Breast epithelium (tissue), 4 donors: ENCODE data around the gene KCMF1. TPM values are rescaled to one million over a fixed set of nuclear protein-coding genes. Genes with fewer than 3 reads are reported as not detected.
A peak's percentile ranks its signal among the peaks of the same experiment; 100 is the strongest.

Experiments used
- DNase-seq, 2 donors: peaks; one replicate each; pipeline ENCODE4 v3.0.0-alpha.2; 2019; ENCODE audit warnings: low spot score in 2 of 2
- H3K27ac ChIP-seq, 2 donors: fragments of 200-600 bp; sonication (generic) in 1 of 2; one replicate each; pipeline ENCODE4 v1.5.1; 2016 to 2019; ENCODE audit warnings: mild to moderate bottlenecking in 1 of 2
- H3K27me3 ChIP-seq, 2 donors: fragments of 200-600 bp; sonication (generic) in 1 of 2; one replicate each; pipeline versions ENCODE4 v1.5.1 to v1.6.0; 2017 to 2019; ENCODE audit warnings: control low read depth in 1 of 2, mild to moderate bottlenecking in 1 of 2
- H3K36me3 ChIP-seq: fragments of 200-600 bp; one replicate; pipeline ENCODE4 v1.5.1; 2019
- H3K4me1 ChIP-seq, 2 donors: fragments of 200-600 bp; sonication (generic); one replicate each; pipeline ENCODE4 v1.5.1; 2016 to 2019; ENCODE audit warnings: control low read depth in 1 of 2
- H3K4me3 ChIP-seq, 3 donors: fragments of 200-600 bp; sonication (generic); 1 replicate in 2 of 3; 2 replicates in 1 of 3; pipeline ENCODE4 v1.5.1; 2016 to 2019; ENCODE audit warnings: mild to moderate bottlenecking in 3 of 3, moderate library complexity in 2 of 3
- H3K9me3 ChIP-seq, 2 donors: fragments of 200-600 bp; sonication (generic) in 1 of 2; one replicate each; pipeline ENCODE4 v1.5.1; 2016 to 2019; ENCODE audit warnings: control low read depth in 1 of 2
- CTCF ChIP-seq, 3 donors: fragments of 450-650 bp; IDR thresholded peaks; one replicate each; pipeline ENCODE4 v1.5.1; 2016 to 2017; ENCODE audit warnings: antibody characterized with exemption in 3 of 3, mild to moderate bottlenecking in 3 of 3, moderate library complexity in 3 of 3
- POLR2A ChIP-seq: fragments of 450-650 bp; IDR thresholded peaks from one replicate; pipeline ENCODE4 v1.6.1; 2016; ENCODE audit warnings: antibody characterized with exemption, mild to moderate bottlenecking, moderate library complexity
- POLR2AphosphoS5 ChIP-seq, 3 donors: sonication (generic); formaldehyde crosslinking; IDR thresholded peaks; one replicate each; pipeline ENCODE4 v1.6.1; 2017; ENCODE audit warnings: antibody characterized with exemption in 3 of 3
- intact Hi-C: fragments of 100-400 bp; cut with DNase I; formaldehyde crosslinking; loops from one replicate; pipeline ENCODE4 v1.15.1; 2023; ENCODE audit warnings: low total_unique reads
- total RNA-seq, 3 donors: library from RNA; depleted of rRNA; stranded (reverse); fragments of >200 nt; gene quantifications; one replicate each; pipeline ENCODE4 v1.1.0, GENCODE V29; 2016

KCMF1 gene
- total RNA-seq, 3 donors from 2014 or later: 35.7 to 68.6 (median 49.3) TPM

- no peak for DNase-seq
- Histone ChIP-seq H3K36me3 (no peaks in the 10 kb centered on the region), H3K4me3 (no peak overlapping the region), H3K4me1 (no peaks in the 10 kb centered on the region), H3K9me3 (no peaks in the 10 kb centered on the region), H3K27me3 (no peaks in the 10 kb centered on the region), H3K27ac (no peak overlapping the region)
- intact Hi-C loops: loop anchor here (5.0 kb wide), 1 partner anchor 222 kb away; no protein-coding TSS in a partner anchor
- TF ChIP-seq POLR2A (no peak), POLR2AphosphoS5 (IDR thresholded peaks at IDR 0.05) (no peak), CTCF (IDR thresholded peaks at IDR 0.05) (no peak)
Observed at GRCh38 chr2:85064927-85065577, 94.1 kb downstream of the KCMF1 start.

- Histone ChIP-seq H3K9me3 (no peaks in the 10 kb centered on the region), H3K36me3 (no peaks in the 10 kb centered on the region), H3K4me3 (no peak overlapping the region), H3K27me3 (no peaks in the 10 kb centered on the region), H3K4me1 (no peaks in the 10 kb centered on the region), H3K27ac (no peak overlapping the region)
- TF ChIP-seq POLR2AphosphoS5 (IDR thresholded peaks at IDR 0.05): no peak
- no peak for TF ChIP-seq CTCF (IDR thresholded peaks at IDR 0.05)
- TF ChIP-seq POLR2A: no peak
- intact Hi-C loops: loop anchor here (5.0 kb wide), 1 partner anchor 221 kb away; no protein-coding TSS in a partner anchor
- no peak for DNase-seq
Observed at GRCh38 chr2:85066006-85066740, 95.2 kb downstream of the KCMF1 start.

- DNase-seq: peak; percentile 55 to 77
- no peak for TF ChIP-seq POLR2A
- TF ChIP-seq CTCF (IDR thresholded peaks at IDR 0.05): peak; percentile 54 to 86 (median 76)
- no peak for TF ChIP-seq POLR2AphosphoS5 (IDR thresholded peaks at IDR 0.05)
- intact Hi-C loops: loop anchor here (5.0 kb wide), 1 partner anchor 220 kb away; no protein-coding TSS in a partner anchor
- Histone ChIP-seq H3K27ac (no peak overlapping the region), H3K4me3 (peak overlapping the region; percentile 13 to 58 (median 37)), H3K9me3 (no peaks in the 10 kb centered on the region), H3K4me1 (no peaks in the 10 kb centered on the region), H3K27me3 (no peaks in the 10 kb centered on the region), H3K36me3 (no peaks in the 10 kb centered on the region)
Observed at GRCh38 chr2:85066874-85067351, 96.0 kb downstream of the KCMF1 start.

GRCh38 chr2:85071096-85071495, 100.1 kb downstream of the KCMF1 start:
- no peak for TF ChIP-seq POLR2AphosphoS5 (IDR thresholded peaks at IDR 0.05)
- no peak for TF ChIP-seq POLR2A
- TF ChIP-seq CTCF (IDR thresholded peaks at IDR 0.05): no peak
- H3K27me3 ChIP-seq: no peaks in the 10 kb centered on the region
- H3K9me3 ChIP-seq: no peaks in the 10 kb centered on the region
- H3K4me3 ChIP-seq: no peak overlapping the region
- H3K4me1 ChIP-seq: no peaks in the 10 kb centered on the region
- H3K36me3 ChIP-seq: no peaks in the 10 kb centered on the region
- H3K27ac ChIP-seq: no peak overlapping the region
- DNase-seq: no peak
- intact Hi-C loops: no loop called here

GRCh38 chr2:85073033-85073432, 102.1 kb downstream of the KCMF1 start:
- DNase-seq: no peak
- no peaks in the 10 kb centered on the region for H3K4me1 ChIP-seq
- no peak overlapping the region for H3K27ac ChIP-seq
- no peaks in the 10 kb centered on the region for H3K27me3 ChIP-seq
- H3K4me3 ChIP-seq: no peak overlapping the region
- no peaks in the 10 kb centered on the region for H3K9me3 ChIP-seq
- no peaks in the 10 kb centered on the region for H3K36me3 ChIP-seq
- TF ChIP-seq CTCF (IDR thresholded peaks at IDR 0.05): no peak
- no peak for TF ChIP-seq POLR2A
- TF ChIP-seq POLR2AphosphoS5 (IDR thresholded peaks at IDR 0.05): no peak
- intact Hi-C loops: no loop called here
